Activated T-cell treated with anti-CD3 and anti-CD28 coated beads for 1 hour (primary cell): ENCODE data around the gene GTF3C2.
"Not testable (repeated sequence)": the region's sequence is repeated elsewhere in the genome, so short reads cannot be mapped to it uniquely, and the experiment has no call there.

ENCODE experiments used
- DNase-seq: peaks from one replicate; pipeline ENCODE4 v3.0.0-alpha.2; 2020; ENCODE audit warnings: low read depth

GTF3C2 gene

GRCh38 chr2:27322301-27322765 is 34.2 kb downstream of the GTF3C2 start:
- DNase-seq, result no peak

GRCh38 chr2:27320958-27321543 is 35.5 kb downstream of the GTF3C2 start:
- no peak for DNase-seq

- not testable (repeated sequence) for DNase-seq
Measured at GRCh38 chr2:27319839-27320238, 36.7 kb downstream of the GTF3C2 start.

GRCh38 chr2:27316655-27317412 is 39.7 kb downstream of the GTF3C2 start:
- DNase-seq, result no peak

- DNase-seq, result no peak
Measured at GRCh38 chr2:27315122-27315521, 41.4 kb downstream of the GTF3C2 start.

- no peak for DNase-seq
Measured at GRCh38 chr2:27314709-27315108, 41.9 kb downstream of the GTF3C2 start.

- no peak for DNase-seq
Measured at GRCh38 chr2:27313882-27314645, 42.5 kb downstream of the GTF3C2 start.

GRCh38 chr2:27312152-27312551 is 44.4 kb downstream of the GTF3C2 start:
- DNase-seq, result no peak

- no peak for DNase-seq
Measured at GRCh38 chr2:27309651-27310050, 46.9 kb downstream of the GTF3C2 start.

- no peak for DNase-seq
Measured at GRCh38 chr2:27308359-27308881, 48.1 kb downstream of the GTF3C2 start, which contains the start of gene UCN. TSS of gene UCN (minus strand) at chr2:27308445. CDS start at chr2:27307895, 550 bp downstream.

- DNase-seq, result no peak
Measured at GRCh38 chr2:27307545-27308358, 48.8 kb downstream of the GTF3C2 start.

GRCh38 chr2:27307287-27307544 is 49.3 kb downstream of the GTF3C2 start:
- DNase-seq, result no peak

- DNase-seq, result peak; percentile 14
Measured at GRCh38 chr2:27306573-27307286, 49.8 kb downstream of the GTF3C2 start.

- DNase-seq, result no peak
Measured at GRCh38 chr2:27306136-27306535, 50.4 kb downstream of the GTF3C2 start.

GRCh38 chr2:27305516-27305915 is 51.0 kb downstream of the GTF3C2 start:
- DNase-seq, result no peak

GRCh38 chr2:27304488-27305240 is 51.9 kb downstream of the GTF3C2 start:
- DNase-seq, result no peak

- DNase-seq, result peak; percentile 25
Measured at GRCh38 chr2:27303093-27304025, 53.2 kb downstream of the GTF3C2 start.

GRCh38 chr2:27300606-27301005 is 56.0 kb downstream of the GTF3C2 start:
- DNase-seq, result not testable (repeated sequence)

GRCh38 chr2:27298391-27299080 is 58.0 kb downstream of the GTF3C2 start:
- DNase-seq, result no peak
